Fibroblast of skin of left quadriceps (primary cell): ENCODE measurements around the gene BRINP2.

ENCODE experiments used
- DNase-seq, 2 experiments: peaks; one replicate each; pipeline ENCODE4 v3.0.0-alpha.2; 2013; ENCODE audit warnings: low read depth in 2 of 2

BRINP2 gene

GRCh38 chr1:177165069-177165439 is 5.7 kb upstream of the BRINP2 start:
- DNase-seq, result no peak

- no peak for DNase-seq
Observed at GRCh38 chr1:177171536-177172123, 872 bp downstream of the BRINP2 start.

GRCh38 chr1:177172272-177172671 is 1.5 kb downstream of the BRINP2 start:
- DNase-seq, result no peak

GRCh38 chr1:177172866-177173265 is 2.1 kb downstream of the BRINP2 start:
- DNase-seq, result no peak

GRCh38 chr1:177173976-177174375 is 3.2 kb downstream of the BRINP2 start:
- DNase-seq, result no peak

- DNase-seq, result no peak
Observed at GRCh38 chr1:177174921-177175634, 4.3 kb downstream of the BRINP2 start.

- no peak for DNase-seq
Observed at GRCh38 chr1:177181280-177181630, 10.5 kb downstream of the BRINP2 start.

GRCh38 chr1:177181631-177182291 is 11.0 kb downstream of the BRINP2 start:
- DNase-seq, result no peak

GRCh38 chr1:177183836-177184235 is 13.1 kb downstream of the BRINP2 start:
- no peak for DNase-seq

- DNase-seq, result no peak
Observed at GRCh38 chr1:177185209-177185608, 14.5 kb downstream of the BRINP2 start.

- no peak for DNase-seq
Observed at GRCh38 chr1:177186639-177187038, 15.9 kb downstream of the BRINP2 start.

- no peak for DNase-seq
Observed at GRCh38 chr1:177190308-177190970, 19.7 kb downstream of the BRINP2 start.

- DNase-seq, result no peak
Observed at GRCh38 chr1:177198243-177198642, 27.5 kb downstream of the BRINP2 start.

- DNase-seq, result no peak
Observed at GRCh38 chr1:177200290-177200689, 29.5 kb downstream of the BRINP2 start.

- DNase-seq, result peak; percentile 45 to 57
Observed at GRCh38 chr1:177206831-177207355, 36.1 kb downstream of the BRINP2 start.

GRCh38 chr1:177208920-177209319 is 38.2 kb downstream of the BRINP2 start:
- no peak for DNase-seq

GRCh38 chr1:177209357-177209756 is 38.6 kb downstream of the BRINP2 start:
- DNase-seq, result peak; percentile 99

GRCh38 chr1:177210071-177210470 is 39.3 kb downstream of the BRINP2 start:
- no peak for DNase-seq

- no peak for DNase-seq
Observed at GRCh38 chr1:177211231-177211630, 40.5 kb downstream of the BRINP2 start.

- DNase-seq, result no peak
Observed at GRCh38 chr1:177216587-177217202, 45.9 kb downstream of the BRINP2 start.

GRCh38 chr1:177219554-177220458 is 49.0 kb downstream of the BRINP2 start:
- DNase-seq, result no peak
